ENCODE measurements around the gene BHLHA15. TPM values are rescaled to one million over a fixed set of nuclear protein-coding genes. Genes with fewer than 3 reads are reported as not detected.

Gene BHLHA15
- 0.29 TPM in 1 of 2 replicates, not detected in the other for polyA plus RNA-seq (2014; cell fraction: cytosol; rRNA removed)
- not detected in 2 replicates for polyA plus RNA-seq (2014; cell fraction: nucleus; rRNA removed)

- DNase-seq (ENCODE audit: low spot score): no peak
Observed at GRCh38 chr7:98211221-98211675, at the start of gene BHLHA15. BHLHA15 (plus strand) TSS chr7:98211439; CDS start chr7:98212310, 871 bp downstream.

GRCh38 chr7:98162758-98163157, 48.5 kb upstream of the BHLHA15 start:
- DNase-seq (ENCODE audit: low spot score): no peak

GRCh38 chr7:98163269-98163668, 48.0 kb upstream of the BHLHA15 start:
- DNase-seq (ENCODE audit: low spot score): no peak

- no peak for DNase-seq (ENCODE audit: low spot score)
Observed at GRCh38 chr7:98163704-98164494, 47.3 kb upstream of the BHLHA15 start.

- no peak for DNase-seq (ENCODE audit: low spot score)
Observed at GRCh38 chr7:98165827-98166667, 45.2 kb upstream of the BHLHA15 start.

- DNase-seq (ENCODE audit: low spot score): no peak
Observed at GRCh38 chr7:98166668-98166970, 44.6 kb upstream of the BHLHA15 start.

- DNase-seq (ENCODE audit: low spot score): no peak
Observed at GRCh38 chr7:98167653-98168052, 43.6 kb upstream of the BHLHA15 start.

GRCh38 chr7:98168181-98168903, 42.9 kb upstream of the BHLHA15 start:
- peak; percentile 45 for DNase-seq (ENCODE audit: low spot score)

- DNase-seq (ENCODE audit: low spot score): no peak
Observed at GRCh38 chr7:98168904-98169621, 42.2 kb upstream of the BHLHA15 start.

- DNase-seq (ENCODE audit: low spot score): no peak
Observed at GRCh38 chr7:98170966-98171365, 40.3 kb upstream of the BHLHA15 start.

GRCh38 chr7:98171449-98171848, 39.8 kb upstream of the BHLHA15 start:
- DNase-seq (ENCODE audit: low spot score): no peak

- DNase-seq (ENCODE audit: low spot score): no peak
Observed at GRCh38 chr7:98174334-98175259, 36.6 kb upstream of the BHLHA15 start.

- no peak for DNase-seq (ENCODE audit: low spot score)
Observed at GRCh38 chr7:98175260-98175940, 35.8 kb upstream of the BHLHA15 start.

GRCh38 chr7:98177553-98177952, 33.7 kb upstream of the BHLHA15 start:
- no peak for DNase-seq (ENCODE audit: low spot score)

- no peak for DNase-seq (ENCODE audit: low spot score)
Observed at GRCh38 chr7:98178321-98178720, 32.9 kb upstream of the BHLHA15 start.

- no peak for DNase-seq (ENCODE audit: low spot score)
Observed at GRCh38 chr7:98178762-98179490, 32.3 kb upstream of the BHLHA15 start.

GRCh38 chr7:98180751-98181150, 30.5 kb upstream of the BHLHA15 start:
- DNase-seq (ENCODE audit: low spot score): no peak

GRCh38 chr7:98185101-98185500, 26.1 kb upstream of the BHLHA15 start:
- no peak for DNase-seq (ENCODE audit: low spot score)
